Natural killer cell (primary cell): Measurements from ENCODE around the gene LMAN2L. TPM values are rescaled to one million over a fixed set of nuclear protein-coding genes. Genes with fewer than 3 reads are reported as not detected.

Experiments
- ATAC-seq, 3 donors: fragments of 150-1000 bp in 2 of 3; fragments of 200-7000 bp in 1 of 3; cut with Tn5 transposase; 1 replicate in 1 of 3; 2 replicates in 2 of 3; pipeline ENCODE4 v1.10.0; 2021; ENCODE audit warnings: mild to moderate bottlenecking in 2 of 3, moderate library complexity in 2 of 3
- DNase-seq, 2 donors: peaks; one replicate each; pipeline versions ENCODE4 v3.0.0 to v3.0.0-alpha.2; 2013 to 2021; ENCODE audit warnings: mixed read lengths in 1 of 2
- H3K27ac ChIP-seq: one replicate; pipeline ENCODE4 v1.5.1; 2013; ENCODE audit warnings: mild to moderate bottlenecking, low read length
- H3K27me3 ChIP-seq: one replicate; pipeline ENCODE4 v1.6.1; 2013; ENCODE audit warnings: low read length; ENCODE audit not compliant: control insufficient read depth, insufficient read depth
- H3K36me3 ChIP-seq: one replicate; pipeline ENCODE4 v1.6.1; 2013; ENCODE audit warnings: low read length; ENCODE audit not compliant: control insufficient read depth, insufficient read depth
- H3K4me1 ChIP-seq: one replicate; pipeline ENCODE4 v1.6.1; 2013; ENCODE audit warnings: low read length; ENCODE audit not compliant: control insufficient read depth, insufficient read depth
- H3K4me3 ChIP-seq: one replicate; pipeline ENCODE4 v1.5.1; 2013; ENCODE audit warnings: low read length
- H3K9me3 ChIP-seq: one replicate; pipeline ENCODE4 v1.6.1; 2013; ENCODE audit warnings: low read length; ENCODE audit not compliant: control insufficient read depth, insufficient read depth
- H3K27ac Mint-ChIP-seq, 2 donors: one replicate each; pipeline ENCODE4 v1.8.0; 2022; ENCODE audit warnings: mild to moderate bottlenecking in 2 of 2, mixed read lengths in 2 of 2, moderate library complexity in 1 of 2
- H3K27me3 Mint-ChIP-seq, 2 donors: one replicate each; pipeline ENCODE4 v1.8.0; 2022; ENCODE audit warnings: low read depth in 2 of 2, mixed read lengths in 2 of 2
- H3K36me3 Mint-ChIP-seq: one replicate; pipeline ENCODE4 v1.8.0; 2022; ENCODE audit warnings: mixed read lengths
- H3K4me1 Mint-ChIP-seq, 2 donors: one replicate each; pipeline ENCODE4 v1.8.0; 2022; ENCODE audit warnings: mixed read lengths in 2 of 2
- H3K4me3 Mint-ChIP-seq: one replicate; pipeline ENCODE4 v1.8.0; 2022; ENCODE audit warnings: mild to moderate bottlenecking, moderate library complexity, mixed read lengths
- H3K9me3 Mint-ChIP-seq, 2 donors: one replicate each; pipeline ENCODE4 v1.8.0; 2022; ENCODE audit warnings: mixed read lengths in 2 of 2
- WGBS: methylation state at CpG from one replicate; pipeline ENCODE4 v1.1.7; 2013; ENCODE audit warnings: missing lambda C conversion rate; ENCODE audit not compliant: insufficient coverage; 5-methylcytosine and 5-hydroxymethylcytosine counted together
- intact Hi-C: fragments of 100-400 bp; cut with micrococcal nuclease; formaldehyde crosslinking; loops from one replicate; pipeline ENCODE4 v1.14.2; 2022
- total RNA-seq, 4 donors: library from RNA; stranded (reverse); fragments of 120-200 nt in 1 of 4; gene quantifications; one replicate each; pipeline versions ENCODE4 v1.2.3 to v1.2.4, GENCODE V29; 2013 to 2022
- TF ChIP-seq, protein P1 (sequence below): fragments of 200-600 bp; IDR thresholded peaks from one replicate; pipeline ENCODE4 v1.8.0; 2022; ENCODE audit warnings: antibody characterized with exemption

Gene LMAN2L
- total RNA-seq, 3 donors from 2014 or later (not counting 1 experiment from before 2014, with no cell fraction given): 4.0 to 7.9 (median 5.9) TPM

DNA sequence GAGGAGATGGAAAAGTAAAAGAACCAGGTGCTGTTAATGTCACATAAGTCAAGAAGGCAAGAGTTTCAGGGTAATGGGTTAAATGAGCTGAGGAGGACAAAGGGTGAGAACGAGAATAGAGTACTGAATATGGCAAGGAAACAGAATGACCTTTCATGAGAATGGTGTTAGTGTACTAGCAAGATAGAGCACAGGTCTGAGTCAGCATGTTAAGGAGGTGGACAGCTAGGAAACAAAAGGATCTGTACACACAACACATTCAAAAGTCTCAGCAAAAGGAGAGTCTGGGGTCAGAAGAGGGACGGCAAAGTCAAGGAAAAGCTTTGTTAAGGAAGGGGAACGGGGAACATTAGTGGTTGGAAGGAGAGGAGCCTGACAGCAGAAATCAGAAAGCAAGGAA lies 28.9 kb downstream of the LMAN2L start:
- Histone ChIP-seq H3K27me3 (no peaks in the 10 kb centered on the region), H3K36me3 (peaks cover 45% of the 10 kb centered on the region), H3K27ac (no peak overlapping the region), H3K4me1 (no peaks in the 10 kb centered on the region), H3K4me3 (no peak overlapping the region), H3K9me3 (no peaks in the 10 kb centered on the region)
- ATAC-seq (no peak), DNase-seq (no peak)
- Mint-ChIP-seq H3K4me1 (no peaks in the 10 kb centered on the region), H3K27ac (no peak overlapping the region), H3K9me3 (no peaks in the 10 kb centered on the region), H3K27me3 (no peaks in the 10 kb centered on the region), H3K4me3 (no peak overlapping the region), H3K36me3 (peaks cover 20% of the 10 kb centered on the region)
- WGBS: 93% methylated on average over 3 of the region's 3 CpGs
- intact Hi-C loops: no loop called here
- TF ChIP-seq, protein P1, sequence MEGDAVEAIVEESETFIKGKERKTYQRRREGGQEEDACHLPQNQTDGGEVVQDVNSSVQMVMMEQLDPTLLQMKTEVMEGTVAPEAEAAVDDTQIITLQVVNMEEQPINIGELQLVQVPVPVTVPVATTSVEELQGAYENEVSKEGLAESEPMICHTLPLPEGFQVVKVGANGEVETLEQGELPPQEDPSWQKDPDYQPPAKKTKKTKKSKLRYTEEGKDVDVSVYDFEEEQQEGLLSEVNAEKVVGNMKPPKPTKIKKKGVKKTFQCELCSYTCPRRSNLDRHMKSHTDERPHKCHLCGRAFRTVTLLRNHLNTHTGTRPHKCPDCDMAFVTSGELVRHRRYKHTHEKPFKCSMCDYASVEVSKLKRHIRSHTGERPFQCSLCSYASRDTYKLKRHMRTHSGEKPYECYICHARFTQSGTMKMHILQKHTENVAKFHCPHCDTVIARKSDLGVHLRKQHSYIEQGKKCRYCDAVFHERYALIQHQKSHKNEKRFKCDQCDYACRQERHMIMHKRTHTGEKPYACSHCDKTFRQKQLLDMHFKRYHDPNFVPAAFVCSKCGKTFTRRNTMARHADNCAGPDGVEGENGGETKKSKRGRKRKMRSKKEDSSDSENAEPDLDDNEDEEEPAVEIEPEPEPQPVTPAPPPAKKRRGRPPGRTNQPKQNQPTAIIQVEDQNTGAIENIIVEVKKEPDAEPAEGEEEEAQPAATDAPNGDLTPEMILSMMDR: no peak

DNA sequence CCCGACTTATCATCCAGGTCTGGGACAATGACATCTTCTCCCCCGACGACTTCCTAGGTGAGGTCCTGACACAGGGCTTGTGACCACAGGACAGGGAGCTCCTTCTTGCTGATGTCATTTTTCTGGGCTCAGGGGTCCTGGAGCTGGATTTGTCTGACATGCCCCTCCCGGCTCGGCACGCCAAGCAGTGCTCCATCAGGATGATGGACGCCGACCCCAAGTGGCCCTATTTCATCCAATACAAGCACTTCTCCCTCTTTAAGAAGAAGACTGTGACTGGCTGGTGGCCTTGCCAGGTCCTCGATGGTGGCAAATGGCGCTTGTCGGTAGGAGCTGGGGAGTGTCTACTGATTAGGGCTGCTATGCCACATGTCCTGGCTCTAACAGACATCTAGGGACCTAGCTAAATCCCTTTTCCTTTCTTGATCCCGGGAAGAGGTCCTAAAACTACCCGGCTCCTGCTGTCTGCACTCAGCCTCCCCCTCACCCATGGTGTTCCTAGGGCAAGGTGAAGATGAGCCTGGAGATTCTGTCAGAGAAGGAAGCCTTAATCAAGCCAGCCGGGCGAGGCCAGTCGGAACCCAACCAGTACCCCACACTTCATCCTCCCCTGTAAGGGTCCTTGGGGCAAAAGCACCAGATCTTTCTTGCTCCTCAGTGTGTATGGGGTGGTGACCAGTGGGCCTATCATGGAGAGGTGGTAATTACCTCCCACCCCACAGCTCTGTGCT lies 36.7 kb downstream of the LMAN2L start:
- Mint-ChIP-seq H3K9me3 (no peaks in the 10 kb centered on the region), H3K27ac (no peak overlapping the region), H3K36me3 (no peaks in the 10 kb centered on the region), H3K4me1 (no peaks in the 10 kb centered on the region), H3K27me3 (no peaks in the 10 kb centered on the region), H3K4me3 (no peak overlapping the region)
- no peak for DNase-seq
- intact Hi-C loops: no loop called here
- H3K36me3 ChIP-seq: peaks cover 19% of the 10 kb centered on the region
- no peaks in the 10 kb centered on the region for H3K9me3 ChIP-seq
- no peak for ATAC-seq
- H3K27ac ChIP-seq: no peak overlapping the region
- TF ChIP-seq, protein P1: no peak
- H3K27me3 ChIP-seq: no peaks in the 10 kb centered on the region
- no peaks in the 10 kb centered on the region for H3K4me1 ChIP-seq
- 97% methylated on average over 11 of the region's 16 CpGs for WGBS
- H3K4me3 ChIP-seq: no peak overlapping the region

DNA sequence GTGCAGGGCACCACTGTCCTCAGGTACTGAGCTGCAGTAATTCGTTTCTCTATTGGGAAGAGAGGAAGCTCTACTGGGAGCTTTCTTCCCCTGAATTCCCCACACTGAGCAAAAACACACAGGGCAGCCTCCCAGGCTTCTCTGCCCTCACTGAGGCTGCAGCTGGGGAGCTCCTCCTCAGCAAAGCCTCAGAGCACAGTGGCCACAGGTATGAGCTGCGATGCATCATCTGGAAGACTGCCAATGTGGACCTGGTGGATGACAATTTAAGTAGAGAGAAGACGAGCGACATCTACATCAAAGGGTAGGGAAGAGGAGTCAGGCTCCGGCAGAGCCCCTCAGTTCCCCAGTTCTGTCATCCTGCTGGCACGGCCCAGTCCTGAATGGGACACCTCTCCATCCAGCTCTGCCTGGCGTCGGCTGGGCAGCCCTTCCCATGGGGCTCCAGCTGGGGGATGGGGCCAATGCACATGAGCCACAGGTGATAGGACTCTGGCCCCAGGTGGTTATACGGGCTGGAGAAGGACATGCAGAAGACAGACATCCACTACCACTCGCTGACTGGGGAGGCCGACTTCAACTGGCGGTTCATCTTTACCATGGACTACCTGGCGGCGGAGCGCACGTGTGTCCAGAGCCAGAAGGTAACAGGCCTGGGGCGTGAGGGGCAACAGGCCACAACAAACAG lies 37.6 kb downstream of the LMAN2L start:
- intact Hi-C loops: no loop called here
- Mint-ChIP-seq H3K36me3 (no peaks in the 10 kb centered on the region), H3K27me3 (no peaks in the 10 kb centered on the region), H3K4me3 (no peak overlapping the region), H3K9me3 (no peaks in the 10 kb centered on the region), H3K27ac (no peak overlapping the region), H3K4me1 (no peaks in the 10 kb centered on the region)
- no peak overlapping the region for H3K4me3 ChIP-seq
- H3K36me3 ChIP-seq: peaks cover 15% of the 10 kb centered on the region
- no peaks in the 10 kb centered on the region for H3K9me3 ChIP-seq
- no peaks in the 10 kb centered on the region for H3K27me3 ChIP-seq
- H3K4me1 ChIP-seq: no peaks in the 10 kb centered on the region
- no peak overlapping the region for H3K27ac ChIP-seq
- TF ChIP-seq, protein P1: no peak
- no peak for ATAC-seq
- DNase-seq: no peak
- WGBS: 94% methylated on average over 16 of the region's 17 CpGs
